Mesendoderm (in vitro differentiated cells): ENCODE data around the gene FRG1.
A peak's percentile ranks its signal among the peaks of the same experiment; 100 is the strongest.
"Not testable (repeated sequence)": the region's sequence is repeated elsewhere in the genome, so short reads cannot be mapped to it uniquely, and the experiment has no call there.

ENCODE experiments used
- DNase-seq: peaks from one replicate; pipeline ENCODE4 v3.0.0; 2013
- H2AK5ac ChIP-seq: 2 replicates; pipeline ENCODE4 v1.6.1; 2013; ENCODE audit warnings: low read length, inconsistent platforms
- H2BK120ac ChIP-seq: 2 replicates; pipeline ENCODE4 v1.6.1; 2013; ENCODE audit warnings: low read depth, mild to moderate bottlenecking, low read length, moderate library complexity, mixed read lengths
- H2BK15ac ChIP-seq: replicated peaks from 2 replicates; pipeline ENCODE4 v1.6.1; 2013; ENCODE audit warnings: low read depth, mild to moderate bottlenecking, moderate library complexity
- H2BK5ac ChIP-seq: 2 replicates; pipeline ENCODE4 v1.6.1; 2013; ENCODE audit warnings: low read length, inconsistent platforms
- H3K18ac ChIP-seq: 2 replicates; pipeline ENCODE4 v1.6.1; 2013; ENCODE audit warnings: mild to moderate bottlenecking, low read length, mixed read lengths
- H3K23ac ChIP-seq: one replicate; pipeline ENCODE4 v1.6.1; 2013; ENCODE audit warnings: low read length
- H3K27ac ChIP-seq: 2 replicates; pipeline ENCODE4 v1.5.1; 2013; ENCODE audit warnings: low read depth, mild to moderate bottlenecking, inconsistent platforms, low read length, moderate library complexity
- H3K27me3 ChIP-seq: 2 replicates; pipeline ENCODE4 v1.6.1; 2013; ENCODE audit warnings: low read length, control low read depth, mild to moderate bottlenecking, inconsistent platforms; ENCODE audit not compliant: insufficient read depth, poor library complexity
- H3K36me3 ChIP-seq: 2 replicates; pipeline ENCODE4 v1.6.1; 2013; ENCODE audit warnings: low read length, inconsistent platforms; ENCODE audit not compliant: control insufficient read depth, insufficient read depth
- H3K4ac ChIP-seq: one replicate; pipeline ENCODE4 v1.6.1; 2013; ENCODE audit warnings: low read depth, mild to moderate bottlenecking, low read length, moderate library complexity
- H3K4me1 ChIP-seq: 2 replicates; pipeline ENCODE4 v1.6.1; 2013; ENCODE audit warnings: low read depth, low read length, inconsistent platforms; ENCODE audit not compliant: control insufficient read depth
- H3K4me2 ChIP-seq: 2 replicates; pipeline ENCODE4 v1.6.1; 2013; ENCODE audit warnings: low read length
- H3K4me3 ChIP-seq: 2 replicates; pipeline ENCODE4 v1.5.1; 2013; ENCODE audit warnings: mild to moderate bottlenecking, low read length
- H3K56ac ChIP-seq: one replicate; pipeline ENCODE4 v1.6.1; 2013; ENCODE audit warnings: low read length
- H3K79me1 ChIP-seq: 2 replicates; pipeline ENCODE4 v1.6.1; 2013; ENCODE audit warnings: low read length, inconsistent platforms
- H3K79me2 ChIP-seq: 2 replicates; pipeline ENCODE4 v1.6.1; 2013; ENCODE audit warnings: mild to moderate bottlenecking, low read length; ENCODE audit not compliant: control insufficient read depth, insufficient read depth
- H3K9ac ChIP-seq: 2 replicates; pipeline ENCODE4 v1.6.1; 2013; ENCODE audit warnings: low read length, inconsistent platforms
- H4K5ac ChIP-seq: one replicate; pipeline ENCODE4 v1.6.1; 2013; ENCODE audit warnings: low read length
- H4K8ac ChIP-seq: one replicate; pipeline ENCODE4 v1.6.1; 2013; ENCODE audit warnings: low read depth, mild to moderate bottlenecking, control low read depth, low read length, moderate library complexity
- WGBS: extraction: QIAGEN DNeasy Blood & Tissue Kit; methylation state at CpG from one replicate; pipeline ENCODE4 v1.1.7; 2013; ENCODE audit warnings: low lambda C conversion rate, missing lambda C conversion rate; ENCODE audit not compliant: insufficient coverage; ENCODE audit errors: extremely low coverage; 5-methylcytosine and 5-hydroxymethylcytosine counted together

Gene FRG1

GRCh38 chr4:189980292-189980691 lies 39.6 kb downstream of the FRG1 start:
- H3K79me1 ChIP-seq, H3K4ac ChIP-seq, H4K5ac ChIP-seq, H2BK5ac ChIP-seq, H3K23ac ChIP-seq, H3K18ac ChIP-seq, H2BK15ac ChIP-seq, H2BK120ac ChIP-seq, H3K4me3 ChIP-seq, H3K27ac ChIP-seq, H3K4me2 ChIP-seq, H3K27me3 ChIP-seq, H4K8ac ChIP-seq, H3K56ac ChIP-seq, H3K36me3 ChIP-seq, H2AK5ac ChIP-seq, H3K4me1 ChIP-seq, H3K79me2 ChIP-seq, H3K9ac ChIP-seq: not testable (repeated sequence)
- peak; percentile 3 for DNase-seq
- WGBS, result no CpG with 5 or more reads among the region's 2 CpGs

- Histone ChIP-seq H3K4ac (no peak overlapping the region), H3K36me3 (no peaks in the 10 kb centered on the region), H3K18ac (no peak overlapping the region), H3K9ac (no peak overlapping the region), H3K4me1 (no peaks in the 10 kb centered on the region), H2BK120ac (no peak overlapping the region), H2BK15ac (no peak overlapping the region), H2BK5ac (no peak overlapping the region), H2AK5ac (no peak overlapping the region), H3K4me3 (no peak overlapping the region), H3K79me1 (no peaks in the 10 kb centered on the region), H4K8ac (no peak overlapping the region), H3K4me2 (no peak overlapping the region), H3K27me3 (no peaks in the 10 kb centered on the region), H3K56ac (no peak overlapping the region), H3K27ac (no peak overlapping the region), H4K5ac (no peak overlapping the region), H3K23ac (no peak overlapping the region), H3K79me2 (no peaks in the 10 kb centered on the region)
- no peak for DNase-seq
- no CpG with 5 or more reads among the region's 8 CpGs for WGBS
These were observed 41.3 kb downstream of the FRG1 start for GRCh38 chr4:189981970-189982369.

GRCh38 chr4:189983916-189984526 lies 43.3 kb downstream of the FRG1 start:
- H3K4me2 ChIP-seq, DNase-seq, H3K56ac ChIP-seq, H4K8ac ChIP-seq, H3K79me2 ChIP-seq, H3K4me1 ChIP-seq, H2AK5ac ChIP-seq, H4K5ac ChIP-seq, H3K18ac ChIP-seq, H3K27ac ChIP-seq, H2BK5ac ChIP-seq, H3K27me3 ChIP-seq, H3K36me3 ChIP-seq, H2BK120ac ChIP-seq, H3K4me3 ChIP-seq, H3K4ac ChIP-seq, H3K79me1 ChIP-seq, H2BK15ac ChIP-seq, H3K9ac ChIP-seq, H3K23ac ChIP-seq: not testable (repeated sequence)
- WGBS, result no CpG with 5 or more reads among the region's 41 CpGs

- WGBS, result no CpG with 5 or more reads among the region's 31 CpGs
These were observed 44.0 kb downstream of the FRG1 start for GRCh38 chr4:189984661-189985060.

GRCh38 chr4:189985651-189986243 lies 45.1 kb downstream of the FRG1 start:
- not testable (repeated sequence) for DNase-seq, H3K4me1 ChIP-seq, H3K9ac ChIP-seq, H3K4me3 ChIP-seq, H3K79me1 ChIP-seq, H2BK5ac ChIP-seq, H3K36me3 ChIP-seq, H3K18ac ChIP-seq, H3K27ac ChIP-seq, H3K56ac ChIP-seq, H2AK5ac ChIP-seq, H4K8ac ChIP-seq, H3K4me2 ChIP-seq, H2BK120ac ChIP-seq, H3K4ac ChIP-seq, H3K23ac ChIP-seq, H3K79me2 ChIP-seq, H4K5ac ChIP-seq, H3K27me3 ChIP-seq, H2BK15ac ChIP-seq
- WGBS, result no CpG with 5 or more reads among the region's 4 CpGs

More at GRCh38 chr4:189984661-189985060, 44.0 kb downstream of the FRG1 start:
- DNase-seq, H3K56ac ChIP-seq, H2BK15ac ChIP-seq, H3K18ac ChIP-seq, H3K27ac ChIP-seq, H2BK120ac ChIP-seq, H2BK5ac ChIP-seq, H4K8ac ChIP-seq, H3K4ac ChIP-seq, H3K36me3 ChIP-seq, H3K23ac ChIP-seq, H4K5ac ChIP-seq, H3K79me1 ChIP-seq, H3K4me2 ChIP-seq, H3K9ac ChIP-seq, H2AK5ac ChIP-seq, H3K4me3 ChIP-seq, H3K4me1 ChIP-seq, H3K79me2 ChIP-seq, H3K27me3 ChIP-seq: not testable (repeated sequence)
